Measurements from ENCODE around the gene ANKRD44.

The ANKRD44 gene

GRCh38 chr2:197263077-197263476 lies 47.5 kb downstream of the ANKRD44 start:
- Histone ChIP-seq H4K8ac (ENCODE audit: low read length) (peak overlapping the region; percentile 49), H3K9ac (ENCODE audit: low read length) (no peak overlapping the region), H3K4me2 (ENCODE audit: low read length, poor library complexity, severe bottlenecking) (no peak overlapping the region)

DNA sequence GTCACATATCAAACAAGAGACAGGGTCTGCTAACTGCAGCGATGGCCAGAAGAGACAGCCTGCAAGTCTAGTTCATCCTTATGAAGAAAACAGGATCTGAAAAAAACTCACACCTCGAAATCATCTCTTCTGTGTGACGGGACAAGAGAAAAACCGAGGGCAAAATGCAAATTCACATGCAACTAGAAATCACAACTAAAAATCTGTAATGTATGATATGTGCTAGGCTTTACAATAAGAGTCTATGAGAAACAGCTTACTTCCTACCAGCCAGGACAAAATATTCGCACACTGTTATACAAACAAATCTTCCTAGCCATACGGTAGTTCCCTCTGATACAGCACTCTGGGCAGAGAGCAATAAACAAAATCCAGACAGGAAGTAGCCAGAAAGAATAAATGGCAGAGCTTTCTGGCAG lies 48.8 kb downstream of the ANKRD44 start:
- Histone ChIP-seq H2BK15ac (ENCODE audit: low read depth, poor library complexity, severe bottlenecking) (no peak overlapping the region), H3K4me3 (ENCODE audit: insufficient read depth in 1 of 2, low read depth in 1 of 2, low read length in 2 of 2) (no peak overlapping the region), H3K23ac (ENCODE audit: low read length in 2 of 2) (no peak overlapping the region), H2BK12ac (ENCODE audit: low read length in 2 of 2) (peak overlapping the region in 1 of 2 experiments; percentile 67), H3K18ac (ENCODE audit: low read depth in 1 of 2, low read length in 2 of 2) (peak overlapping the region; percentile 9 to 31), H3K27ac (ENCODE audit: low read length, poor library complexity, severe bottlenecking) (no peak overlapping the region), H3K9me3 (ENCODE audit: control insufficient read depth, low read length) (no peaks in the 10 kb centered on the region), H3K4me2 (ENCODE audit: low read length, poor library complexity, severe bottlenecking) (no peak overlapping the region), H3K27me3 (ENCODE audit: control insufficient read depth in 1 of 2, insufficient read depth in 1 of 2, low read length in 2 of 2) (no peaks in the 10 kb centered on the region), H3K4me1 (ENCODE audit: control insufficient read depth, insufficient read depth, low read depth, low read length) (no peaks in the 10 kb centered on the region), H2BK5ac (ENCODE audit: low read depth, low read length, poor library complexity, severe bottlenecking) (no peak overlapping the region), H3K79me1 (replicated peaks; ENCODE audit: low read length, poor library complexity, severe bottlenecking) (peaks cover 6% of the 10 kb centered on the region), H4K91ac (ENCODE audit: low read length) (no peak overlapping the region), H4K8ac (ENCODE audit: low read length) (no peak overlapping the region), H3K36me3 (ENCODE audit: control insufficient read depth in 1 of 2, insufficient read depth in 2 of 2, low read depth in 1 of 2, low read length in 2 of 2) (no peaks in the 10 kb centered on the region), H2AFZ (ENCODE audit: low read depth, low read length) (no peak overlapping the region), H3K14ac (ENCODE audit: low read length in 2 of 2) (no peak overlapping the region), H2BK120ac (ENCODE audit: low read depth, low read length) (no peak overlapping the region), H3K9ac (ENCODE audit: low read length) (no peak overlapping the region), H2AK5ac (ENCODE audit: low read length, severe bottlenecking) (no peak overlapping the region), H3K4ac (ENCODE audit: low read depth in 1 of 2, low read length in 2 of 2) (peak overlapping the region in 1 of 2 experiments; percentile 9)
- 55% methylated on average over 1 of the region's 6 CpGs for WGBS
- DNase-seq, result peak; percentile 67

More at GRCh38 chr2:197263077-197263476, 47.5 kb downstream of the ANKRD44 start:
- H3K27ac ChIP-seq (ENCODE audit: low read length, poor library complexity, severe bottlenecking), result no peak overlapping the region
- no peaks in the 10 kb centered on the region for H3K4me1 ChIP-seq (ENCODE audit: control insufficient read depth, insufficient read depth, low read depth, low read length)
- peak overlapping the region in 1 of 2 experiments; percentile 79 for H3K18ac ChIP-seq (ENCODE audit: low read depth in 1 of 2, low read length in 2 of 2)
- no peaks in the 10 kb centered on the region for H3K36me3 ChIP-seq (ENCODE audit: control insufficient read depth in 1 of 2, insufficient read depth in 2 of 2, low read depth in 1 of 2, low read length in 2 of 2)
- H2BK15ac ChIP-seq (ENCODE audit: low read depth, poor library complexity, severe bottlenecking), result peak overlapping the region; percentile 68
- no peak overlapping the region for H2BK5ac ChIP-seq (ENCODE audit: low read depth, low read length, poor library complexity, severe bottlenecking)
- no peak overlapping the region for H3K23ac ChIP-seq (ENCODE audit: low read length in 2 of 2)
- H2AK5ac ChIP-seq (ENCODE audit: low read length, severe bottlenecking), result no peak overlapping the region
- no peak overlapping the region for H3K14ac ChIP-seq (ENCODE audit: low read length in 2 of 2)
- H3K27me3 ChIP-seq (ENCODE audit: control insufficient read depth in 1 of 2, insufficient read depth in 1 of 2, low read length in 2 of 2), result peaks cover 0 to 2% of the 10 kb centered on the region in 2 experiments
- peaks cover 8% of the 10 kb centered on the region for H3K79me1 ChIP-seq (replicated peaks; ENCODE audit: low read length, poor library complexity, severe bottlenecking)
- H2BK120ac ChIP-seq (ENCODE audit: low read depth, low read length), result no peak overlapping the region
- peak overlapping the region; percentile 88 for H4K91ac ChIP-seq (ENCODE audit: low read length)
- H2AFZ ChIP-seq (ENCODE audit: low read depth, low read length), result no peak overlapping the region
- H3K4me3 ChIP-seq (ENCODE audit: insufficient read depth in 1 of 2, low read depth in 1 of 2, low read length in 2 of 2), result no peak overlapping the region
- H3K9me3 ChIP-seq (ENCODE audit: control insufficient read depth, low read length), result no peaks in the 10 kb centered on the region
- peak overlapping the region; percentile 66 to 100 for H2BK12ac ChIP-seq (ENCODE audit: low read length in 2 of 2)
- no peak for DNase-seq
- H3K4ac ChIP-seq (ENCODE audit: low read depth in 1 of 2, low read length in 2 of 2), result peak overlapping the region in 1 of 2 experiments; percentile 80
- WGBS, result 99% methylated on average over 9 of the region's 9 CpGs

- H3K9me3 ChIP-seq (ENCODE audit: control insufficient read depth, low read length), result no peaks in the 10 kb centered on the region
- no peak overlapping the region for H3K27ac ChIP-seq (ENCODE audit: low read length, poor library complexity, severe bottlenecking)
- H4K8ac ChIP-seq (ENCODE audit: low read length), result no peak overlapping the region
- no peaks in the 10 kb centered on the region for H3K27me3 ChIP-seq (ENCODE audit: control insufficient read depth in 1 of 2, insufficient read depth in 1 of 2, low read length in 2 of 2)
- no peak overlapping the region for H2BK5ac ChIP-seq (ENCODE audit: low read depth, low read length, poor library complexity, severe bottlenecking)
- H3K4me2 ChIP-seq (ENCODE audit: low read length, poor library complexity, severe bottlenecking), result no peak overlapping the region
- no peak overlapping the region for H3K4ac ChIP-seq (ENCODE audit: low read depth in 1 of 2, low read length in 2 of 2)
- H3K23ac ChIP-seq (ENCODE audit: low read length in 2 of 2), result no peak overlapping the region
- H3K14ac ChIP-seq (ENCODE audit: low read length in 2 of 2), result no peak overlapping the region
- H3K4me1 ChIP-seq (ENCODE audit: control insufficient read depth, insufficient read depth, low read depth, low read length), result peaks cover 4% of the 10 kb centered on the region
- H3K79me1 ChIP-seq (replicated peaks; ENCODE audit: low read length, poor library complexity, severe bottlenecking), result peaks cover 5% of the 10 kb centered on the region
- H4K91ac ChIP-seq (ENCODE audit: low read length), result peak overlapping the region; percentile 34
- no peak overlapping the region for H2AFZ ChIP-seq (ENCODE audit: low read depth, low read length)
- H2AK5ac ChIP-seq (ENCODE audit: low read length, severe bottlenecking), result no peak overlapping the region
- no peak overlapping the region for H3K9ac ChIP-seq (ENCODE audit: low read length)
- no peak overlapping the region for H2BK15ac ChIP-seq (ENCODE audit: low read depth, poor library complexity, severe bottlenecking)
- H3K4me3 ChIP-seq (ENCODE audit: insufficient read depth in 1 of 2, low read depth in 1 of 2, low read length in 2 of 2), result no peak overlapping the region
- peak overlapping the region in 1 of 2 experiments; percentile 59 for H2BK12ac ChIP-seq (ENCODE audit: low read length in 2 of 2)
- 89% methylated on average over 3 of the region's 3 CpGs for WGBS
- no peak overlapping the region for H2BK120ac ChIP-seq (ENCODE audit: low read depth, low read length)
- DNase-seq, result no peak
- H3K18ac ChIP-seq (ENCODE audit: low read depth in 1 of 2, low read length in 2 of 2), result no peak overlapping the region
- no peaks in the 10 kb centered on the region for H3K36me3 ChIP-seq (ENCODE audit: control insufficient read depth in 1 of 2, insufficient read depth in 2 of 2, low read depth in 1 of 2, low read length in 2 of 2)
Measured at GRCh38 chr2:197259470-197259999, 51.0 kb downstream of the ANKRD44 start.

DNA sequence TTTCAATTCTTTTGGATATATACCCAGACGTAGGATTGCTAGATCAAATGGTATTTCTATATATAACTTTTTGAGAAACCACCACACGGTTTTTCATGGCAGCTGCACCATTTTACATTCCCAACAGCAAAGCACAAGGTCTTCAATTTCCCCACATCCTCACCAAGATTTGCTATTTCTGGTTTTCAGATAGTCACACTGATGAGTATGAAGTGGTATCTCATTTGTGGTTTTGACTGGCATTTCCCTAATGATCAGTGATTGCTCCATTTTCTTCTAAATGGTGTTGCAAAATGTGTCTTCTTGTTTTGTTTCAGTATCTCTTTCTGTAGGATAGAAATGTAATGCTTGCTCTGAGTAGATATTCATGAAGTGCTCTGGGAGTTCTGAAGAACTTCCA lies 52.0 kb downstream of the ANKRD44 start:
- peak overlapping the region in 1 of 2 experiments; percentile 33 for H3K18ac ChIP-seq (ENCODE audit: low read depth in 1 of 2, low read length in 2 of 2)
- H3K4me2 ChIP-seq (ENCODE audit: low read length, poor library complexity, severe bottlenecking), result no peak overlapping the region
- H3K79me1 ChIP-seq (replicated peaks; ENCODE audit: low read length, poor library complexity, severe bottlenecking), result peaks cover 4% of the 10 kb centered on the region
- peak; percentile 87 for DNase-seq
- H2BK120ac ChIP-seq (ENCODE audit: low read depth, low read length), result no peak overlapping the region
- no peaks in the 10 kb centered on the region for H3K36me3 ChIP-seq (ENCODE audit: control insufficient read depth in 1 of 2, insufficient read depth in 2 of 2, low read depth in 1 of 2, low read length in 2 of 2)
- no peak overlapping the region for H3K4ac ChIP-seq (ENCODE audit: low read depth in 1 of 2, low read length in 2 of 2)
- no peak overlapping the region for H3K4me3 ChIP-seq (ENCODE audit: insufficient read depth in 1 of 2, low read depth in 1 of 2, low read length in 2 of 2)
- peaks cover 4% of the 10 kb centered on the region for H3K4me1 ChIP-seq (ENCODE audit: control insufficient read depth, insufficient read depth, low read depth, low read length)
- WGBS, result 60% methylated on average over 1 of the region's 2 CpGs
- no peak overlapping the region for H2BK5ac ChIP-seq (ENCODE audit: low read depth, low read length, poor library complexity, severe bottlenecking)
- H2AK5ac ChIP-seq (ENCODE audit: low read length, severe bottlenecking), result no peak overlapping the region
- H3K27ac ChIP-seq (ENCODE audit: low read length, poor library complexity, severe bottlenecking), result no peak overlapping the region
- no peak overlapping the region for H2AFZ ChIP-seq (ENCODE audit: low read depth, low read length)
- H3K9ac ChIP-seq (ENCODE audit: low read length), result no peak overlapping the region
- no peak overlapping the region for H2BK12ac ChIP-seq (ENCODE audit: low read length in 2 of 2)
- no peak overlapping the region for H4K91ac ChIP-seq (ENCODE audit: low read length)
- H3K27me3 ChIP-seq (ENCODE audit: control insufficient read depth in 1 of 2, insufficient read depth in 1 of 2, low read length in 2 of 2), result no peaks in the 10 kb centered on the region
- H2BK15ac ChIP-seq (ENCODE audit: low read depth, poor library complexity, severe bottlenecking), result no peak overlapping the region
- no peak overlapping the region for H3K14ac ChIP-seq (ENCODE audit: low read length in 2 of 2)
- H4K8ac ChIP-seq (ENCODE audit: low read length), result no peak overlapping the region
- no peak overlapping the region for H3K23ac ChIP-seq (ENCODE audit: low read length in 2 of 2)
- H3K9me3 ChIP-seq (ENCODE audit: control insufficient read depth, low read length), result no peaks in the 10 kb centered on the region
